Epithelial cell of esophagus (primary cell): Measurements from ENCODE around the gene CARD10.
A peak's percentile ranks its signal among the peaks of the same experiment; 100 is the strongest.

Experiments used
- DNase-seq: peaks from one replicate; pipeline ENCODE4 v3.0.0; 2010; ENCODE audit warnings: low read depth
- H3K4me3 ChIP-seq: 2 replicates; pipeline ENCODE4 v1.5.1; 2011; ENCODE audit warnings: mild to moderate bottlenecking, low read length, control low read depth
- TF ChIP-seq, protein P1 (sequence below): IDR thresholded peaks from 2 replicates; pipeline ENCODE4 v1.5.1; 2011; ENCODE audit warnings: low read depth, mild to moderate bottlenecking, low read length, control low read depth, inconsistent platforms; ENCODE audit not compliant: insufficient read depth; ENCODE audit errors: missing control alignments

Gene CARD10

DNA sequence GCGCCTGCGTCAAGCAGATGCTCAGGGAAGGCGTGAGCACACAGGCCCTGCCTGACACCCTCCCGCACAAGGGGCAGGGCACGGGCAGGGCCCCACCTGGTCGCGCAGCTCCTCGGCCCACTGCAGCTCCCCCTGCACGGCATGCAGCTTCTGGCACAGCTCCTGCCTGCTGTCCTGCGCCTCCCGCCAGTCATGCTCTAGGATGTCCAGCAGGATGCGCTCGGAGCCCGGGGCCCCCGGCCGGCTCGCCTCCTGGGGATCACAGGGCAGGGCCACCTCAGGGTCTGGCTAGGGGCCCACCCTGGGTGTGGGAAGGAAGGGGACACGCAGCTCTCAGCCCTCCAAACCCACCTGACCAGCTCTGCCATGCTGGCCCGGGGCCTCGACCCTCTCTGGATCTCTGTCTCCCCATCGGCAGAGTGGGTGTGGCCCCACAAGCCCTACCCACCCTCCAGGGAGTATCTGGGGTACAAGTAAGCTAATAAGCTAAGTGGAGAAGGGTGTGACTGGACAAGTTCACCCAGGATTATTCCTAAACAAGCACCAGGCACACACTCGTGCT is 10.7 kb downstream of the CARD10 start:
- peak; percentile 54 for DNase-seq
- H3K4me3 ChIP-seq, result no peak overlapping the region
- TF ChIP-seq, protein P1, sequence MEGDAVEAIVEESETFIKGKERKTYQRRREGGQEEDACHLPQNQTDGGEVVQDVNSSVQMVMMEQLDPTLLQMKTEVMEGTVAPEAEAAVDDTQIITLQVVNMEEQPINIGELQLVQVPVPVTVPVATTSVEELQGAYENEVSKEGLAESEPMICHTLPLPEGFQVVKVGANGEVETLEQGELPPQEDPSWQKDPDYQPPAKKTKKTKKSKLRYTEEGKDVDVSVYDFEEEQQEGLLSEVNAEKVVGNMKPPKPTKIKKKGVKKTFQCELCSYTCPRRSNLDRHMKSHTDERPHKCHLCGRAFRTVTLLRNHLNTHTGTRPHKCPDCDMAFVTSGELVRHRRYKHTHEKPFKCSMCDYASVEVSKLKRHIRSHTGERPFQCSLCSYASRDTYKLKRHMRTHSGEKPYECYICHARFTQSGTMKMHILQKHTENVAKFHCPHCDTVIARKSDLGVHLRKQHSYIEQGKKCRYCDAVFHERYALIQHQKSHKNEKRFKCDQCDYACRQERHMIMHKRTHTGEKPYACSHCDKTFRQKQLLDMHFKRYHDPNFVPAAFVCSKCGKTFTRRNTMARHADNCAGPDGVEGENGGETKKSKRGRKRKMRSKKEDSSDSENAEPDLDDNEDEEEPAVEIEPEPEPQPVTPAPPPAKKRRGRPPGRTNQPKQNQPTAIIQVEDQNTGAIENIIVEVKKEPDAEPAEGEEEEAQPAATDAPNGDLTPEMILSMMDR, result no peak

GRCh38 chr22:37507731-37508130 is 11.5 kb downstream of the CARD10 start:
- DNase-seq, result no peak
- H3K4me3 ChIP-seq, result no peak overlapping the region
- TF ChIP-seq, protein P1, result no peak

- TF ChIP-seq, protein P1, result no peak
- DNase-seq, result no peak
- H3K4me3 ChIP-seq, result no peak overlapping the region
These were observed 13.2 kb downstream of the CARD10 start for GRCh38 chr22:37505989-37506388.

GRCh38 chr22:37505565-37505964 is 13.7 kb downstream of the CARD10 start:
- no peak overlapping the region for H3K4me3 ChIP-seq
- no peak for DNase-seq
- TF ChIP-seq, protein P1, result no peak

GRCh38 chr22:37504964-37505363 is 14.3 kb downstream of the CARD10 start:
- DNase-seq, result no peak
- TF ChIP-seq, protein P1, result no peak
- H3K4me3 ChIP-seq, result no peak overlapping the region

DNA sequence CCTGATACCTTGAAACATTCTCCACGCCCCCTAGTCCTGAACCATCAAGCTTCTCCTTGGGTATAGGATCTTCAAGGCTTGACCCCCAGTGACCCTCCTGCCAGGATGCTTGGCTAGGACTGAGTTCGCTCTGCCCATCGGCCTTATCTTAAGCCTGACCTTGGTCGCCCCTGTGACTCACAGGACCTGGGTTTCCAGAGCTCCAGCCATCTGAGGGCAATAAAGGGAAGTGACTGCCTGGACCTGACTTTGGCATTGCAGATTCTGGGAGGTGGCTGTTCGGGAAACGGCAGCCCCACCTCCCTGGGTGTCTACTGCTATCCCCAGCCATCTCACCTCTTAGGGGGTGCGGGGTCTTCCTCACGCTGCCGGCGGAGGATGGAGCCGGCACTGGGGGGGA is 15.4 kb downstream of the CARD10 start:
- no peak for DNase-seq
- TF ChIP-seq, protein P1, result no peak

GRCh38 chr22:37503183-37503683 is 16.0 kb downstream of the CARD10 start:
- TF ChIP-seq, protein P1, result no peak
- no peak overlapping the region for H3K4me3 ChIP-seq
- no peak for DNase-seq

More for the DNA sequence above, 15.4 kb downstream of the CARD10 start:
- H3K4me3 ChIP-seq, result no peak overlapping the region
